Measurements from ENCODE around the gene STK24. TPM values are rescaled to one million over a fixed set of nuclear protein-coding genes. Genes with fewer than 3 reads are reported as not detected.

STK24 gene
- total and polyA plus RNA-seq, 2 of the 4 experiments (the other 2 are of a cell fraction): 29.2 to 43.4 TPM

DNA sequence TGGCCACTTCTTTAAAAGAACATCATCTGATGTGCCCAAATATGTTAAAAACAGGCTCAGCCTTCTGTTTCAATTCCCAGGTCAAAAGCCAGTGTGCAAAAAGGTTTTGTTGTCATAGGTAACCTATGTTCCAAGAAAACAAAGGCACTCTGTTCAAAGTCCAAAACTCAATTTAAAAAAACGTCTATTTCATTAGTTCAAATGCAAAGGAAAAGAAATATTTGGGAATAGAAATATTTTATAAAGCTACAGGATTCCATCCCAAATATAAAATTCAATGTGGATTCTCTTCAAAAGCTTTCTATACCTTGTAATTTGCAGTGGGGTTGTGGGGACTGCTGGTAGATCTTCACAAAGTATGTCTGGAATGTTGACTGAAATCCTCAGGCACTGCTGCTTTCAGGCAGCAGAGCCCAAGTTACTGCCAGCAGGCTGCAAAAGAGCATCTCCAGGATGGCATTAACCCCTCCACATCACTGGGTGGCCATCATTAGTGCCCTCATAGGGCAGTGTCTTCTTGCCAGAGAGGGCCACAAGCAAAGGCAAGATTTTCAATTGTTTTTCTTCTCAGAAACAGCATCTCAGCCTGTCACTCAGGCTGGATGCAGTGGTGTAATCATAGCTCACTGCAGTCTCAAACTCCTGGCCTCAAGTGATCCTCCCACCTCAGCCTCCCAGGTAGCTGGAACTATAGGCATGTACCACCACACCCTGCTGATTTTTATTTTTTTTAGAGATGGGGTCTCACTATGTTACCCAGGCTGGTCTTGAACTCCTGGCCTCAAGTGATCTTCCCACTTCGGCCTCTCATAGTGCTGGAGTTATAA is 22.8 kb upstream of the STK24 start (continued):
- TF ChIP-seq RFX5 (IDR thresholded peaks at IDR 0.05; ENCODE audit: low read depth, low read length): no peak

- no peak overlapping the region for H2BK5ac ChIP-seq (ENCODE audit: low read depth, low read length, poor library complexity, severe bottlenecking)
- H4K91ac ChIP-seq (ENCODE audit: insufficient read depth, low read depth, low read length): no peak overlapping the region
- no peak overlapping the region for H3K4me2 ChIP-seq (ENCODE audit: low read depth, low read length)
- H3K4me3 ChIP-seq (ENCODE audit: insufficient read depth, low read depth, low read length): no peak overlapping the region
- CTCF ChIA-PET: no interaction called here
- BruUV-seq (replicated peaks): no TSS peak
- intact Hi-C loops (cut with micrococcal nuclease): loop anchor here (2.0 kb wide), 1 partner anchor 15 kb away; no protein-coding TSS in a partner anchor
- H3K9me3 ChIP-seq (ENCODE audit: control insufficient read depth, insufficient read depth, low read length): no peaks in the 10 kb centered on the region
- H3K36me3 ChIP-seq (ENCODE audit: control insufficient read depth, insufficient read depth, low read length): no peaks in the 10 kb centered on the region
- no peak overlapping the region for H2AFZ ChIP-seq (replicated peaks; ENCODE audit: low read length, poor library complexity)
- no peak overlapping the region for H3K14ac ChIP-seq (replicated peaks; ENCODE audit: low read depth, low read length)
- H3K27ac ChIP-seq (ENCODE audit: insufficient read depth, low read length): no peak overlapping the region
- no peak overlapping the region for H4K5ac ChIP-seq (ENCODE audit: low read depth, low read length)
- no peak overlapping the region for H3K9ac ChIP-seq (ENCODE audit: low read depth, low read length)
- no peak overlapping the region for H3K4ac ChIP-seq (ENCODE audit: low read depth, low read length)
- H4K8ac ChIP-seq (ENCODE audit: low read depth in 2 of 2, low read length in 2 of 2): no peak overlapping the region
- H2AK5ac ChIP-seq (ENCODE audit: low read depth, low read length): no peak overlapping the region
- no peak overlapping the region for H2AK9ac ChIP-seq (replicated peaks; ENCODE audit: low read depth, low read length, poor library complexity)
- H3K9me1 ChIP-seq (ENCODE audit: insufficient read depth, low read length): no peaks in the 10 kb centered on the region
- ATAC-seq (ENCODE audit: low read depth): no peak
- dilution Hi-C loops (cut with HindIII; ENCODE audit: low sequenced_read_pairs, unreplicated experiment): no loop called here
- H3K27me3 ChIP-seq (ENCODE audit: control insufficient read depth, insufficient read depth, low read length): peaks cover 3% of the 10 kb centered on the region
- no peak overlapping the region for H3K56ac ChIP-seq (ENCODE audit: extremely low read depth, insufficient read depth, low read length)
- H2BK15ac ChIP-seq (ENCODE audit: low read depth, low read length): no peak overlapping the region
- no peak for DNase-seq
- no peak overlapping the region for H2BK20ac ChIP-seq (ENCODE audit: low read depth, low read length)
- no peaks in the 10 kb centered on the region for H3K4me1 ChIP-seq (ENCODE audit: control insufficient read depth, insufficient read depth, low read length)
- WGBS, 2 experiments (ENCODE audit: extremely low coverage in 2 of 2, insufficient read length in 1 of 2): 44% methylated on average over 4 of the region's 4 CpGs; no CpG with 5 or more reads in 1 of the 2 experiments
- H4K20me1 ChIP-seq (ENCODE audit: insufficient read depth, low read length): no peaks in the 10 kb centered on the region
- POLR2A ChIA-PET (ENCODE audit: unreplicated experiment): no interaction called here
- H3K23ac ChIP-seq (ENCODE audit: low read depth, low read length): no peak overlapping the region
- in situ Hi-C loops (cut with MboI; ENCODE audit: low sequenced_read_pairs): no loop called here
- no peak overlapping the region for H3K18ac ChIP-seq (ENCODE audit: low read depth, low read length)
- no peaks in the 10 kb centered on the region for H3K79me1 ChIP-seq (ENCODE audit: low read depth in 1 of 2, low read length in 2 of 2)
- no peak overlapping the region for H2BK120ac ChIP-seq (ENCODE audit: low read depth, low read length)
- TF ChIP-seq BHLHE40 (IDR thresholded peaks at IDR 0.05; ENCODE audit: low read depth, low read length) (no peak), MAZ (IDR thresholded peaks at IDR 0.05; ENCODE audit: borderline replicate concordance, low read depth, low read length) (no peak), CEBPB (IDR thresholded peaks at IDR 0.05; ENCODE audit: low read depth, low read length) (no peak), USF2 (IDR thresholded peaks at IDR 0.05; ENCODE audit: low read depth, low read length) (no peak), NFE2L2 (IDR thresholded peaks at IDR 0.05; ENCODE audit: low read depth, low read length) (no peak), MXI1 (IDR thresholded peaks at IDR 0.05; ENCODE audit: borderline replicate concordance, low read depth, low read length) (no peak), MAFK (IDR thresholded peaks at IDR 0.05; ENCODE audit: low read depth, low read length) (no peak), CHD1 (IDR thresholded peaks at IDR 0.05; ENCODE audit: low read depth, low read length) (no peak), POLR2A (IDR thresholded peaks at IDR 0.05; ENCODE audit: low read depth, low read length) (no peak), RFX5 (IDR thresholded peaks at IDR 0.05; ENCODE audit: low read depth, low read length) (no peak), RCOR1 (IDR thresholded peaks at IDR 0.05; ENCODE audit: insufficient replicate concordance, low read length) (no peak)
- TF ChIP-seq, protein P1, sequence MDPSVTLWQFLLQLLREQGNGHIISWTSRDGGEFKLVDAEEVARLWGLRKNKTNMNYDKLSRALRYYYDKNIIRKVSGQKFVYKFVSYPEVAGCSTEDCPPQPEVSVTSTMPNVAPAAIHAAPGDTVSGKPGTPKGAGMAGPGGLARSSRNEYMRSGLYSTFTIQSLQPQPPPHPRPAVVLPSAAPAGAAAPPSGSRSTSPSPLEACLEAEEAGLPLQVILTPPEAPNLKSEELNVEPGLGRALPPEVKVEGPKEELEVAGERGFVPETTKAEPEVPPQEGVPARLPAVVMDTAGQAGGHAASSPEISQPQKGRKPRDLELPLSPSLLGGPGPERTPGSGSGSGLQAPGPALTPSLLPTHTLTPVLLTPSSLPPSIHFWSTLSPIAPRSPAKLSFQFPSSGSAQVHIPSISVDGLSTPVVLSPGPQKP (IDR thresholded peaks at IDR 0.05; ENCODE audit: borderline replicate concordance, low read depth, low read length): no peak
- TF ChIP-seq, protein P2, sequence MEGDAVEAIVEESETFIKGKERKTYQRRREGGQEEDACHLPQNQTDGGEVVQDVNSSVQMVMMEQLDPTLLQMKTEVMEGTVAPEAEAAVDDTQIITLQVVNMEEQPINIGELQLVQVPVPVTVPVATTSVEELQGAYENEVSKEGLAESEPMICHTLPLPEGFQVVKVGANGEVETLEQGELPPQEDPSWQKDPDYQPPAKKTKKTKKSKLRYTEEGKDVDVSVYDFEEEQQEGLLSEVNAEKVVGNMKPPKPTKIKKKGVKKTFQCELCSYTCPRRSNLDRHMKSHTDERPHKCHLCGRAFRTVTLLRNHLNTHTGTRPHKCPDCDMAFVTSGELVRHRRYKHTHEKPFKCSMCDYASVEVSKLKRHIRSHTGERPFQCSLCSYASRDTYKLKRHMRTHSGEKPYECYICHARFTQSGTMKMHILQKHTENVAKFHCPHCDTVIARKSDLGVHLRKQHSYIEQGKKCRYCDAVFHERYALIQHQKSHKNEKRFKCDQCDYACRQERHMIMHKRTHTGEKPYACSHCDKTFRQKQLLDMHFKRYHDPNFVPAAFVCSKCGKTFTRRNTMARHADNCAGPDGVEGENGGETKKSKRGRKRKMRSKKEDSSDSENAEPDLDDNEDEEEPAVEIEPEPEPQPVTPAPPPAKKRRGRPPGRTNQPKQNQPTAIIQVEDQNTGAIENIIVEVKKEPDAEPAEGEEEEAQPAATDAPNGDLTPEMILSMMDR (conservative IDR thresholded peaks at IDR 0.05; ENCODE audit: low read depth, low read length): no peak
These were observed 21.1 kb upstream of the STK24 start for GRCh38 chr13:98598043-98598442.
